Adrenal gland (tissue), 5 donors: ENCODE results near the gene EDA.

Experiments
- POLR2A ChIP-seq, 2 donors: fragments of 450-650 bp; IDR thresholded peaks; one replicate each; pipeline ENCODE4 v1.6.1; 2017; ENCODE audit warnings: antibody characterized with exemption in 2 of 2, mild to moderate bottlenecking in 2 of 2, moderate library complexity in 1 of 2
- TF ChIP-seq, protein P1 (sequence below), 6 experiments: fragments of 450-650 bp in 4 of 6; fragments of 200-600 bp in 2 of 6; sonication (generic) in 1 of 6; IDR thresholded peaks; 1 replicate in 5 of 6; 2 replicates in 1 of 6; pipeline versions ENCODE4 v1.5.1 to v1.8.0; 2016 to 2021; ENCODE audit warnings: antibody characterized with exemption in 6 of 6, mild to moderate bottlenecking in 2 of 6, moderate library complexity in 1 of 6
- donor health status: DM: no; HTN: no; CAD: no.

DNA sequence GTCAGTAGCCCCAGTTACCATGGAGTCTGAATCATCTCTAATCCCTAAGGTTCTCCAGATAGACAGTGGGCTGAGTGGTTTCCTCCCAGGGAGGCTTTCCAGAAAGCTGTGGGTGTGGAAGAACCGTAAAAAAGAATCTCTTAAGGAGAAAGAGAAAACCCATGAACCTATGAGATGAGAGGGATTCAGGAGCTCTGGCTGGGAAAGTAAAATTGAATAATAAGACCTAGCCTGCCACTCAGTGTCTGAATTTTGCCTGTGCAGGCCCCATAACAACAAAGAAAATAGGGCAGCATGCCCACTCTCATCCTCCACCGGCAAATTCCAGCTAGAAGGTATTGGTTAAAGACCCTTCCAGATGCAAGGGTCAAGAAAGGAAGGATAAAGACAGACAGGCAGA is 416.9 kb downstream of the EDA start:
- TF ChIP-seq, protein P1, sequence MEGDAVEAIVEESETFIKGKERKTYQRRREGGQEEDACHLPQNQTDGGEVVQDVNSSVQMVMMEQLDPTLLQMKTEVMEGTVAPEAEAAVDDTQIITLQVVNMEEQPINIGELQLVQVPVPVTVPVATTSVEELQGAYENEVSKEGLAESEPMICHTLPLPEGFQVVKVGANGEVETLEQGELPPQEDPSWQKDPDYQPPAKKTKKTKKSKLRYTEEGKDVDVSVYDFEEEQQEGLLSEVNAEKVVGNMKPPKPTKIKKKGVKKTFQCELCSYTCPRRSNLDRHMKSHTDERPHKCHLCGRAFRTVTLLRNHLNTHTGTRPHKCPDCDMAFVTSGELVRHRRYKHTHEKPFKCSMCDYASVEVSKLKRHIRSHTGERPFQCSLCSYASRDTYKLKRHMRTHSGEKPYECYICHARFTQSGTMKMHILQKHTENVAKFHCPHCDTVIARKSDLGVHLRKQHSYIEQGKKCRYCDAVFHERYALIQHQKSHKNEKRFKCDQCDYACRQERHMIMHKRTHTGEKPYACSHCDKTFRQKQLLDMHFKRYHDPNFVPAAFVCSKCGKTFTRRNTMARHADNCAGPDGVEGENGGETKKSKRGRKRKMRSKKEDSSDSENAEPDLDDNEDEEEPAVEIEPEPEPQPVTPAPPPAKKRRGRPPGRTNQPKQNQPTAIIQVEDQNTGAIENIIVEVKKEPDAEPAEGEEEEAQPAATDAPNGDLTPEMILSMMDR (IDR thresholded peaks at IDR 0.05), result no peak
- TF ChIP-seq POLR2A (IDR thresholded peaks at IDR 0.05), result no peak
